HEK293 (cell line): ENCODE data around the gene EMP1.

Experiments used
- CTCF ChIA-PET: fragments of 350-600 bp; formaldehyde crosslinking; extraction: SDS; loops from one replicate; lab custom pipeline; 2021; ENCODE audit warnings: antibody characterized with exemption; lab: Yijun Ruan, JAX
- POLR2A ChIA-PET: fragments of 300-600 bp; formaldehyde crosslinking; extraction: SDS; loops from one replicate; lab custom pipeline; 2020; ENCODE audit warnings: antibody characterized with exemption, inconsistent platforms; lab: Yijun Ruan, JAX
- H3K27ac ChIP-seq: fragments of 200-500 bp; sonication (Bioruptor generic); 2 replicates; pipeline ENCODE4 v1.5.1; 2014; ENCODE audit warnings: low read depth, low read length, control low read depth, inconsistent platforms; ENCODE audit errors: extremely low read depth
- H3K36me3 ChIP-seq, 2 experiments: fragments of 200-500 bp in 1 of 2; sonication (Bioruptor generic) in 1 of 2; 1 replicate in 1 of 2; 2 replicates in 1 of 2; pipeline ENCODE4 v1.5.1; 2014 to 2017; ENCODE audit warnings: inconsistent platforms in 2 of 2, low read length in 2 of 2; ENCODE audit not compliant: control insufficient read depth in 2 of 2, insufficient read depth in 1 of 2
- H3K4me1 ChIP-seq: fragments of 200-500 bp; sonication (Bioruptor generic); 2 replicates; pipeline ENCODE4 v1.5.1; 2014; ENCODE audit warnings: mild to moderate bottlenecking, low read length, inconsistent platforms; ENCODE audit not compliant: control insufficient read depth, insufficient read depth
- H3K4me3 ChIP-seq: 2 replicates; pipeline ENCODE4 v1.5.1; 2011; ENCODE audit warnings: low read depth, mild to moderate bottlenecking, control low read depth, low read length, moderate library complexity
- H3K9me3 ChIP-seq: fragments of 200-500 bp; sonication (Bioruptor generic); 2 replicates; pipeline ENCODE4 v1.5.1; 2014; ENCODE audit warnings: low read depth, low read length, inconsistent platforms; ENCODE audit not compliant: control insufficient read depth, insufficient read depth
- GLI4 ChIP-seq: fragments of 450-650 bp; formaldehyde crosslinking; IDR thresholded peaks from 2 replicates; pipeline ENCODE4 v1.5.1; 2016; ENCODE audit warnings: missing biosample characterization, missing genetic modification characterization
- GLIS1 ChIP-seq: fragments of 450-650 bp; formaldehyde crosslinking; IDR thresholded peaks from 2 replicates; pipeline ENCODE4 v1.5.1; 2016; ENCODE audit warnings: missing biosample characterization, missing genetic modification characterization
- GLIS2 ChIP-seq: fragments of 450-650 bp; formaldehyde crosslinking; IDR thresholded peaks from 2 replicates; pipeline ENCODE4 v1.5.1; 2016; ENCODE audit warnings: missing biosample characterization, missing genetic modification characterization
- KLF1 ChIP-seq: fragments of 450-650 bp; formaldehyde crosslinking; IDR thresholded peaks from 2 replicates; pipeline ENCODE4 v1.5.1; 2016; ENCODE audit warnings: missing biosample characterization, missing genetic modification characterization
- SCRT2 ChIP-seq: fragments of 450-650 bp; formaldehyde crosslinking; IDR thresholded peaks from 2 replicates; pipeline ENCODE4 v1.5.1; 2016; ENCODE audit warnings: missing biosample characterization, missing genetic modification characterization
- SETDB1 ChIP-seq: IDR thresholded peaks from one replicate; pipeline ENCODE4 v1.6.1; 2017; ENCODE audit warnings: mild to moderate bottlenecking, low read length, moderate library complexity, mixed read lengths; ENCODE audit not compliant: insufficient read length
- ZIC2 ChIP-seq: fragments of 450-650 bp; formaldehyde crosslinking; IDR thresholded peaks from 2 replicates; pipeline ENCODE4 v1.5.1; 2016; ENCODE audit warnings: missing biosample characterization, missing genetic modification characterization
- ZNF169 ChIP-seq: fragments of 450-650 bp; formaldehyde crosslinking; IDR thresholded peaks from 2 replicates; pipeline ENCODE4 v1.5.1; 2016; ENCODE audit warnings: missing biosample characterization, missing genetic modification characterization
- ZNF239 ChIP-seq: fragments of 450-650 bp; formaldehyde crosslinking; IDR thresholded peaks from 2 replicates; pipeline ENCODE4 v1.5.1; 2016; ENCODE audit warnings: missing biosample characterization, missing genetic modification characterization
- ZNF24 ChIP-seq: fragments of 450-650 bp; formaldehyde crosslinking; IDR thresholded peaks from 2 replicates; pipeline ENCODE4 v1.5.1; 2016; ENCODE audit warnings: missing biosample characterization, missing genetic modification characterization
- ZNF561 ChIP-seq: fragments of 450-650 bp; IDR thresholded peaks from 2 replicates; pipeline ENCODE4 v1.5.1; 2018; ENCODE audit warnings: missing biosample characterization, missing genetic modification characterization, borderline replicate concordance
- ZNF626 ChIP-seq: fragments of 450-650 bp; sonication (Bioruptor Pico); formaldehyde crosslinking; IDR thresholded peaks from 2 replicates; pipeline ENCODE4 v1.5.1; 2018; ENCODE audit warnings: missing biosample characterization, missing genetic modification characterization, inconsistent platforms
- ZNF660 ChIP-seq: fragments of 450-650 bp; IDR thresholded peaks from 2 replicates; pipeline ENCODE4 v1.5.1; 2018; ENCODE audit warnings: missing biosample characterization, mild to moderate bottlenecking, missing genetic modification characterization
- ZNF670 ChIP-seq: fragments of 450-650 bp; formaldehyde crosslinking; IDR thresholded peaks from 2 replicates; pipeline ENCODE4 v1.5.1; 2016; ENCODE audit warnings: missing biosample characterization, missing genetic modification characterization, low read depth
- ZNF792 ChIP-seq: fragments of 450-650 bp; formaldehyde crosslinking; IDR thresholded peaks from 2 replicates; pipeline ENCODE4 v1.5.1; 2016; ENCODE audit warnings: missing biosample characterization, missing genetic modification characterization
- TF ChIP-seq, protein P1 (sequence below): fragments of 450-650 bp; formaldehyde crosslinking; IDR thresholded peaks from 2 replicates; pipeline ENCODE4 v1.5.1; 2016; ENCODE audit warnings: missing biosample characterization, missing genetic modification characterization, borderline replicate concordance
- TF ChIP-seq, protein P2 (sequence below): fragments of 450-650 bp; formaldehyde crosslinking; IDR thresholded peaks from 2 replicates; pipeline ENCODE4 v1.5.1; 2017; ENCODE audit warnings: missing biosample characterization, mild to moderate bottlenecking, missing genetic modification characterization, moderate library complexity
- TF ChIP-seq, protein P3 (sequence below): fragments of 450-650 bp; formaldehyde crosslinking; IDR thresholded peaks from 2 replicates; pipeline ENCODE4 v1.5.1; 2016; ENCODE audit warnings: missing biosample characterization, missing genetic modification characterization
- TF ChIP-seq, protein P4 (sequence below): fragments of 450-650 bp; formaldehyde crosslinking; IDR thresholded peaks from 2 replicates; pipeline ENCODE4 v1.5.1; 2016; ENCODE audit warnings: missing biosample characterization, missing genetic modification characterization, borderline replicate concordance
- TF ChIP-seq, protein P5 (sequence below): fragments of 450-650 bp; IDR thresholded peaks from 2 replicates; pipeline ENCODE4 v1.5.1; 2018; ENCODE audit warnings: missing biosample characterization, mild to moderate bottlenecking, missing genetic modification characterization
- TF ChIP-seq, protein P6 (sequence below): fragments of 450-650 bp; IDR thresholded peaks from 2 replicates; pipeline ENCODE4 v1.5.1; 2018; ENCODE audit warnings: missing biosample characterization, missing genetic modification characterization
- TF ChIP-seq, protein P7 (sequence below): fragments of 450-650 bp; formaldehyde crosslinking; IDR thresholded peaks from 2 replicates; pipeline ENCODE4 v1.5.1; 2016; ENCODE audit warnings: missing biosample characterization, missing genetic modification characterization, low read depth

EMP1 gene

DNA sequence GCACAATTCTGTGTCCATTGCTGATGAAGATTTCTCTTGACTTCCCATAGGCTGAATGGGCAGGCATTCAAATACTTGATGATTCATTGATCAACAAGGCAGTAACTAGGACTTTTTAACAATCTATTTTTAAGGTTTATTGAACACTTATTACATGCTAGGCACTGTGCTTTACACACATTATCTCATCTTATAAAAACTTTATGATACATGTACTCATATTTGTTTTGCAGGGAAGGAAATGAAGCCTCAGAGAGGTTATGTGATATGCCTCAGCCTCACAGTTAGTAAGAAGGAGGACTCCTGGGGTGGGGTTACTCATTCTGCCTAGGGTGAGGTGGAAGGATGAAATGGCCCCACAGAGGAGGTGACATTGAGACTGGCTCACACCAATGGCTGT lies 12.9 kb upstream of the EMP1 start (continued):
- TF ChIP-seq, protein P1, sequence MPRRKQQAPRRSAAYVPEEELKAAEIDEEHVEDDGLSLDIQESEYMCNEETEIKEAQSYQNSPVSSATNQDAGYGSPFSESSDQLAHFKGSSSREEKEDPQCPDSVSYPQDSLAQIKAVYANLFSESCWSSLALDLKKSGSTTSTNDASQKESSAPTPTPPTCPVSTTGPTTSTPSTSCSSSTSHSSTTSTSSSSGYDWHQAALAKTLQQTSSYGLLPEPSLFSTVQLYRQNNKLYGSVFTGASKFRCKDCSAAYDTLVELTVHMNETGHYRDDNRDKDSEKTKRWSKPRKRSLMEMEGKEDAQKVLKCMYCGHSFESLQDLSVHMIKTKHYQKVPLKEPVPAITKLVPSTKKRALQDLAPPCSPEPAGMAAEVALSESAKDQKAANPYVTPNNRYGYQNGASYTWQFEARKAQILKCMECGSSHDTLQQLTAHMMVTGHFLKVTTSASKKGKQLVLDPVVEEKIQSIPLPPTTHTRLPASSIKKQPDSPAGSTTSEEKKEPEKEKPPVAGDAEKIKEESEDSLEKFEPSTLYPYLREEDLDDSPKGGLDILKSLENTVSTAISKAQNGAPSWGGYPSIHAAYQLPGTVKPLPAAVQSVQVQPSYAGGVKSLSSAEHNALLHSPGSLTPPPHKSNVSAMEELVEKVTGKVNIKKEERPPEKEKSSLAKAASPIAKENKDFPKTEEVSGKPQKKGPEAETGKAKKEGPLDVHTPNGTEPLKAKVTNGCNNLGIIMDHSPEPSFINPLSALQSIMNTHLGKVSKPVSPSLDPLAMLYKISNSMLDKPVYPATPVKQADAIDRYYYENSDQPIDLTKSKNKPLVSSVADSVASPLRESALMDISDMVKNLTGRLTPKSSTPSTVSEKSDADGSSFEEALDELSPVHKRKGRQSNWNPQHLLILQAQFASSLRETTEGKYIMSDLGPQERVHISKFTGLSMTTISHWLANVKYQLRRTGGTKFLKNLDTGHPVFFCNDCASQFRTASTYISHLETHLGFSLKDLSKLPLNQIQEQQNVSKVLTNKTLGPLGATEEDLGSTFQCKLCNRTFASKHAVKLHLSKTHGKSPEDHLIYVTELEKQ: no peak
- TF ChIP-seq, protein P2, sequence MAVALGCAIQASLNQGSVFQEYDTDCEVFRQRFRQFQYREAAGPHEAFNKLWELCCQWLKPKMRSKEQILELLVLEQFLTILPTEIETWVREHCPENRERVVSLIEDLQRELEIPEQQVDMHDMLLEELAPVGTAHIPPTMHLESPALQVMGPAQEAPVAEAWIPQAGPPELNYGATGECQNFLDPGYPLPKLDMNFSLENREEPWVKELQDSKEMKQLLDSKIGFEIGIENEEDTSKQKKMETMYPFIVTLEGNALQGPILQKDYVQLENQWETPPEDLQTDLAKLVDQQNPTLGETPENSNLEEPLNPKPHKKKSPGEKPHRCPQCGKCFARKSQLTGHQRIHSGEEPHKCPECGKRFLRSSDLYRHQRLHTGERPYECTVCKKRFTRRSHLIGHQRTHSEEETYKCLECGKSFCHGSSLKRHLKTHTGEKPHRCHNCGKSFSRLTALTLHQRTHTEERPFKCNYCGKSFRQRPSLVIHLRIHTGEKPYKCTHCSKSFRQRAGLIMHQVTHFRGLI: no peak
- TF ChIP-seq SETDB1 (no peak), ZIC2 (tag by site-specific recombination) (peak; percentile 37; the same call in 1 of the 2 replicates), GLI4 (no peak), ZNF169 (no peak), ZNF660 (tag by site-specific recombination) (no peak), SCRT2 (tag by site-specific recombination) (no peak), GLIS2 (tag by site-specific recombination) (no peak), ZNF670 (tag by site-specific recombination) (no peak), ZNF792 (tag by site-specific recombination) (no peak), KLF1 (no peak), GLIS1 (0 out of 2 replicates have a peak, but pooled peaks have one; percentile 22), ZNF561 (tag by site-specific recombination) (no peak)
- TF ChIP-seq, protein P3, sequence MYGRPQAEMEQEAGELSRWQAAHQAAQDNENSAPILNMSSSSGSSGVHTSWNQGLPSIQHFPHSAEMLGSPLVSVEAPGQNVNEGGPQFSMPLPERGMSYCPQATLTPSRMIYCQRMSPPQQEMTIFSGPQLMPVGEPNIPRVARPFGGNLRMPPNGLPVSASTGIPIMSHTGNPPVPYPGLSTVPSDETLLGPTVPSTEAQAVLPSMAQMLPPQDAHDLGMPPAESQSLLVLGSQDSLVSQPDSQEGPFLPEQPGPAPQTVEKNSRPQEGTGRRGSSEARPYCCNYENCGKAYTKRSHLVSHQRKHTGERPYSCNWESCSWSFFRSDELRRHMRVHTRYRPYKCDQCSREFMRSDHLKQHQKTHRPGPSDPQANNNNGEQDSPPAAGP (tag by site-specific recombination): no peak
- TF ChIP-seq, protein P4, sequence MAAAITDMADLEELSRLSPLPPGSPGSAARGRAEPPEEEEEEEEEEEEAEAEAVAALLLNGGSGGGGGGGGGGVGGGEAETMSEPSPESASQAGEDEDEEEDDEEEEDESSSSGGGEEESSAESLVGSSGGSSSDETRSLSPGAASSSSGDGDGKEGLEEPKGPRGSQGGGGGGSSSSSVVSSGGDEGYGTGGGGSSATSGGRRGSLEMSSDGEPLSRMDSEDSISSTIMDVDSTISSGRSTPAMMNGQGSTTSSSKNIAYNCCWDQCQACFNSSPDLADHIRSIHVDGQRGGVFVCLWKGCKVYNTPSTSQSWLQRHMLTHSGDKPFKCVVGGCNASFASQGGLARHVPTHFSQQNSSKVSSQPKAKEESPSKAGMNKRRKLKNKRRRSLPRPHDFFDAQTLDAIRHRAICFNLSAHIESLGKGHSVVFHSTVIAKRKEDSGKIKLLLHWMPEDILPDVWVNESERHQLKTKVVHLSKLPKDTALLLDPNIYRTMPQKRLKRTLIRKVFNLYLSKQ (tag by site-specific recombination): no peak
- TF ChIP-seq, protein P5, sequence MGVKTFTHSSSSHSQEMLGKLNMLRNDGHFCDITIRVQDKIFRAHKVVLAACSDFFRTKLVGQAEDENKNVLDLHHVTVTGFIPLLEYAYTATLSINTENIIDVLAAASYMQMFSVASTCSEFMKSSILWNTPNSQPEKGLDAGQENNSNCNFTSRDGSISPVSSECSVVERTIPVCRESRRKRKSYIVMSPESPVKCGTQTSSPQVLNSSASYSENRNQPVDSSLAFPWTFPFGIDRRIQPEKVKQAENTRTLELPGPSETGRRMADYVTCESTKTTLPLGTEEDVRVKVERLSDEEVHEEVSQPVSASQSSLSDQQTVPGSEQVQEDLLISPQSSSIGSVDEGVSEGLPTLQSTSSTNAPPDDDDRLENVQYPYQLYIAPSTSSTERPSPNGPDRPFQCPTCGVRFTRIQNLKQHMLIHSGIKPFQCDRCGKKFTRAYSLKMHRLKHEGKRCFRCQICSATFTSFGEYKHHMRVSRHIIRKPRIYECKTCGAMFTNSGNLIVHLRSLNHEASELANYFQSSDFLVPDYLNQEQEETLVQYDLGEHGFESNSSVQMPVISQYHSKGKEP (tag by site-specific recombination): no peak

DNA sequence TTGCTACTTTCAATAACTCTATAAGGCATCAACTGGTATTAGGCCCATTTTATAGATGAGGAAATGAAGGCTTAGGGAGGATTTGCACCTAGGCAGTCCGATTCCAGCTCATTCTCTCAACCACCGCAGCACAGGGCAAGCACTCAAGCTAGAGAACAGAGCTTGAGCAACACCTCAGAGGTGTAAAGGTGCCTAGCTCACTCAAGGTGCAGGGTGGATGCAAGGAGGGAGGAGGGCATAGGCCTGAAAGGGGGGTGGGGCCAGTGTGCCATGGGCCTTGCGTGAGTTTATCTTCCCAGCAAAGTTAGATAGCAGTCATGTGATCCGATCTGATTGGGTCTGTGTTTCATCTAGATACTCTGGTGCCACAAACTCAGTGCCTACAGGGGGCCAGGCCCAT lies 10.2 kb upstream of the EMP1 start:
- CTCF ChIA-PET: no interaction called here
- Histone ChIP-seq H3K27ac (no peak overlapping the region), H3K4me1 (no peaks in the 10 kb centered on the region), H3K4me3 (no peak overlapping the region), H3K36me3 (no peaks in the 10 kb centered on the region), H3K9me3 (no peaks in the 10 kb centered on the region)
- POLR2A ChIA-PET: no interaction called here
- no peak for TF ChIP-seq ZNF24
- TF ChIP-seq ZNF239 (tag by site-specific recombination): no peak
- TF ChIP-seq, protein P6, sequence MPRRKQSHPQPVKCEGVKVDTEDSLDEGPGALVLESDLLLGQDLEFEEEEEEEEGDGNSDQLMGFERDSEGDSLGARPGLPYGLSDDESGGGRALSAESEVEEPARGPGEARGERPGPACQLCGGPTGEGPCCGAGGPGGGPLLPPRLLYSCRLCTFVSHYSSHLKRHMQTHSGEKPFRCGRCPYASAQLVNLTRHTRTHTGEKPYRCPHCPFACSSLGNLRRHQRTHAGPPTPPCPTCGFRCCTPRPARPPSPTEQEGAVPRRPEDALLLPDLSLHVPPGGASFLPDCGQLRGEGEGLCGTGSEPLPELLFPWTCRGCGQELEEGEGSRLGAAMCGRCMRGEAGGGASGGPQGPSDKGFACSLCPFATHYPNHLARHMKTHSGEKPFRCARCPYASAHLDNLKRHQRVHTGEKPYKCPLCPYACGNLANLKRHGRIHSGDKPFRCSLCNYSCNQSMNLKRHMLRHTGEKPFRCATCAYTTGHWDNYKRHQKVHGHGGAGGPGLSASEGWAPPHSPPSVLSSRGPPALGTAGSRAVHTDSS (tag by site-specific recombination): no peak
- TF ChIP-seq, protein P7, sequence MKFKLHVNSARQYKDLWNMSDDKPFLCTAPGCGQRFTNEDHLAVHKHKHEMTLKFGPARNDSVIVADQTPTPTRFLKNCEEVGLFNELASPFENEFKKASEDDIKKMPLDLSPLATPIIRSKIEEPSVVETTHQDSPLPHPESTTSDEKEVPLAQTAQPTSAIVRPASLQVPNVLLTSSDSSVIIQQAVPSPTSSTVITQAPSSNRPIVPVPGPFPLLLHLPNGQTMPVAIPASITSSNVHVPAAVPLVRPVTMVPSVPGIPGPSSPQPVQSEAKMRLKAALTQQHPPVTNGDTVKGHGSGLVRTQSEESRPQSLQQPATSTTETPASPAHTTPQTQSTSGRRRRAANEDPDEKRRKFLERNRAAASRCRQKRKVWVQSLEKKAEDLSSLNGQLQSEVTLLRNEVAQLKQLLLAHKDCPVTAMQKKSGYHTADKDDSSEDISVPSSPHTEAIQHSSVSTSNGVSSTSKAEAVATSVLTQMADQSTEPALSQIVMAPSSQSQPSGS (tag by site-specific recombination): no peak
- TF ChIP-seq ZNF626 (tag by site-specific recombination): no peak
